GM12878 (cell line): Measurements from ENCODE around the gene GRHL1.

Experiments
- EGR1 ChIP-seq, 2 experiments: IDR thresholded peaks; 1 replicate in 1 of 2; 2 replicates in 1 of 2; pipeline ENCODE4 v1.6.1; 2011 to 2012; ENCODE audit warnings: low read depth in 2 of 2, low read length in 2 of 2, borderline replicate concordance in 1 of 2, mild to moderate bottlenecking in 1 of 2, moderate library complexity in 1 of 2
- EZH2 ChIP-seq: IDR thresholded peaks from 2 replicates; pipeline ENCODE4 v1.6.1; 2012; ENCODE audit warnings: low read depth, mild to moderate bottlenecking, control low read depth, inconsistent platforms, low read length, borderline replicate concordance; ENCODE audit not compliant: control insufficient read depth
- GABPA ChIP-seq: IDR thresholded peaks from 2 replicates; pipeline ENCODE4 v1.6.1; 2014; ENCODE audit warnings: antibody characterized with exemption, low read depth, mild to moderate bottlenecking, inconsistent platforms
- MYC ChIP-seq: IDR thresholded peaks from 2 replicates; pipeline ENCODE4 v1.6.1; 2011; ENCODE audit warnings: mild to moderate bottlenecking, low read length, moderate library complexity, inconsistent platforms; ENCODE audit not compliant: insufficient read depth, insufficient replicate concordance, insufficient read length, severe bottlenecking
- NFIC ChIP-seq: IDR thresholded peaks from 2 replicates; pipeline ENCODE4 v1.6.1; 2012; ENCODE audit warnings: low read depth, mild to moderate bottlenecking, inconsistent platforms, low read length, moderate library complexity
- NR2F1 ChIP-seq: fragments of 450-650 bp; conservative IDR thresholded peaks from 2 replicates; pipeline ENCODE4 v1.6.1; 2017; ENCODE audit warnings: mild to moderate bottlenecking
- POLR2AphosphoS2 ChIP-seq: IDR thresholded peaks from 2 replicates; pipeline ENCODE4 v1.6.1; 2011; ENCODE audit warnings: low read depth, mild to moderate bottlenecking, low read length, improper control_type of control experiment, moderate library complexity
- POLR2AphosphoS5 ChIP-seq: IDR thresholded peaks from 2 replicates; pipeline ENCODE4 v1.6.1; 2011; ENCODE audit warnings: mild to moderate bottlenecking, low read length, inconsistent platforms
- ZNF207 ChIP-seq: fragments of 450-650 bp; IDR thresholded peaks from 2 replicates; pipeline ENCODE4 v1.6.1; 2014; ENCODE audit warnings: antibody characterized with exemption, mild to moderate bottlenecking, borderline replicate concordance
- ZNF274 ChIP-seq: IDR thresholded peaks from one replicate; pipeline ENCODE4 v1.8.0; 2011; ENCODE audit not compliant: insufficient read length, insufficient read depth
- TF ChIP-seq, protein P1 (sequence below): fragments of 450-650 bp; IDR thresholded peaks from 2 replicates; pipeline ENCODE4 v1.6.1; 2017; ENCODE audit warnings: mild to moderate bottlenecking
- TF ChIP-seq, protein P2 (sequence below), 3 experiments: IDR thresholded peaks in 2 of 3; conservative IDR thresholded peaks in 1 of 3; 2 replicates each; pipeline ENCODE4 v1.5.1; 2011; ENCODE audit warnings: low read depth in 3 of 3, low read length in 3 of 3, mild to moderate bottlenecking in 3 of 3, control low read depth in 2 of 3, moderate library complexity in 2 of 3, inconsistent platforms in 1 of 3, mixed read lengths in 1 of 3; ENCODE audit not compliant: control insufficient read depth in 2 of 3, insufficient read depth in 1 of 3; ENCODE audit errors: extremely low read depth in 1 of 3
- TF ChIP-seq, protein P3 (sequence below): fragments of 450-650 bp; IDR thresholded peaks from 2 replicates; pipeline ENCODE4 v1.6.1; 2016; ENCODE audit warnings: mild to moderate bottlenecking, moderate library complexity, borderline replicate concordance
- TF ChIP-seq, protein P4 (sequence below): IDR thresholded peaks from 2 replicates; pipeline ENCODE4 v1.6.1; 2012; ENCODE audit warnings: low read depth, low read length, improper control_type of control experiment

DNA sequence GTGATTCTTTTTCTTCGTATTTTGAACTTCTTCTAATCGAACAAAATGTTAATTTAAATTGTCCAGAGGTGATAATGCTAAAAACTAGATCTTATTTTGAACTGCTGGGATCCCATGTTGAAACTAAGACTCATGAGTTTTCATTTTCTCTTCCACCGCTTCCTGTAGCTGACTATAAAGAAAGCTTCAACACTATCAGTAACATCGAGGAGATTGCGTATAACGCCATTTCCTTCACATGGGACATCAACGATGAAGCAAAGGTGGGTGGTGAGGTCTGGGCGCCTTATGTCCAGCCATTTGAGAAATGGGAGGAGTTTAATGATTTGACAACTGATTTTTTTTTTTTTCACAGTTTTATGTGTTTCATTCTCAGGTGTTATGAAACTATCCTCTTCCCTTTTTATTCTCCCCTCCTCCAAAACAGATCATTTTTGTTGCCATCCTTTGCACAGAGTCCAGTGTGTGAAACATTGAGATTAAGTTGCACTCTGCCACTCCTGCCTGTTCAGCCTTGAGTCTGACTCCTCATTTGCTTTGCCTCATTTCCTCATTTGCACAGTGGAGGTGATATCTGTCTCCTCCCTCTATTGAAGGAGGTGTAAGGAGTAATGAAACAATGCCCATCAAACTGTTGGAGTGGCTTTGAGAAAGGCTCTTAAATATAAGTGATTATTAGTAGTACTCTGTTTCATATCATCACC lies 13.8 kb downstream of the GRHL1 start:
- no peak for TF ChIP-seq POLR2AphosphoS5
- TF ChIP-seq, protein P1, sequence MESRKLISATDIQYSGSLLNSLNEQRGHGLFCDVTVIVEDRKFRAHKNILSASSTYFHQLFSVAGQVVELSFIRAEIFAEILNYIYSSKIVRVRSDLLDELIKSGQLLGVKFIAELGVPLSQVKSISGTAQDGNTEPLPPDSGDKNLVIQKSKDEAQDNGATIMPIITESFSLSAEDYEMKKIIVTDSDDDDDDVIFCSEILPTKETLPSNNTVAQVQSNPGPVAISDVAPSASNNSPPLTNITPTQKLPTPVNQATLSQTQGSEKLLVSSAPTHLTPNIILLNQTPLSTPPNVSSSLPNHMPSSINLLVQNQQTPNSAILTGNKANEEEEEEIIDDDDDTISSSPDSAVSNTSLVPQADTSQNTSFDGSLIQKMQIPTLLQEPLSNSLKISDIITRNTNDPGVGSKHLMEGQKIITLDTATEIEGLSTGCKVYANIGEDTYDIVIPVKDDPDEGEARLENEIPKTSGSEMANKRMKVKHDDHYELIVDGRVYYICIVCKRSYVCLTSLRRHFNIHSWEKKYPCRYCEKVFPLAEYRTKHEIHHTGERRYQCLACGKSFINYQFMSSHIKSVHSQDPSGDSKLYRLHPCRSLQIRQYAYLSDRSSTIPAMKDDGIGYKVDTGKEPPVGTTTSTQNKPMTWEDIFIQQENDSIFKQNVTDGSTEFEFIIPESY, result peak; percentile 89; the same call in 1 of the 2 replicates
- TF ChIP-seq ZNF274, result no peak
- TF ChIP-seq, protein P2, sequence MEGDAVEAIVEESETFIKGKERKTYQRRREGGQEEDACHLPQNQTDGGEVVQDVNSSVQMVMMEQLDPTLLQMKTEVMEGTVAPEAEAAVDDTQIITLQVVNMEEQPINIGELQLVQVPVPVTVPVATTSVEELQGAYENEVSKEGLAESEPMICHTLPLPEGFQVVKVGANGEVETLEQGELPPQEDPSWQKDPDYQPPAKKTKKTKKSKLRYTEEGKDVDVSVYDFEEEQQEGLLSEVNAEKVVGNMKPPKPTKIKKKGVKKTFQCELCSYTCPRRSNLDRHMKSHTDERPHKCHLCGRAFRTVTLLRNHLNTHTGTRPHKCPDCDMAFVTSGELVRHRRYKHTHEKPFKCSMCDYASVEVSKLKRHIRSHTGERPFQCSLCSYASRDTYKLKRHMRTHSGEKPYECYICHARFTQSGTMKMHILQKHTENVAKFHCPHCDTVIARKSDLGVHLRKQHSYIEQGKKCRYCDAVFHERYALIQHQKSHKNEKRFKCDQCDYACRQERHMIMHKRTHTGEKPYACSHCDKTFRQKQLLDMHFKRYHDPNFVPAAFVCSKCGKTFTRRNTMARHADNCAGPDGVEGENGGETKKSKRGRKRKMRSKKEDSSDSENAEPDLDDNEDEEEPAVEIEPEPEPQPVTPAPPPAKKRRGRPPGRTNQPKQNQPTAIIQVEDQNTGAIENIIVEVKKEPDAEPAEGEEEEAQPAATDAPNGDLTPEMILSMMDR (IDR thresholded peaks at IDR 0.05 in 2 of 3, conservative IDR thresholded peaks at IDR 0.05 in 1 of 3; ENCODE audit: control insufficient read depth in 2 of 3, extremely low read depth in 1 of 3, insufficient read depth in 1 of 3, low read depth in 3 of 3, low read length in 3 of 3), result no peak
- TF ChIP-seq EGR1 (IDR thresholded peaks at IDR 0.05; ENCODE audit: borderline replicate concordance in 1 of 2, low read depth in 2 of 2, low read length in 2 of 2), result no peak
- TF ChIP-seq, protein P3, sequence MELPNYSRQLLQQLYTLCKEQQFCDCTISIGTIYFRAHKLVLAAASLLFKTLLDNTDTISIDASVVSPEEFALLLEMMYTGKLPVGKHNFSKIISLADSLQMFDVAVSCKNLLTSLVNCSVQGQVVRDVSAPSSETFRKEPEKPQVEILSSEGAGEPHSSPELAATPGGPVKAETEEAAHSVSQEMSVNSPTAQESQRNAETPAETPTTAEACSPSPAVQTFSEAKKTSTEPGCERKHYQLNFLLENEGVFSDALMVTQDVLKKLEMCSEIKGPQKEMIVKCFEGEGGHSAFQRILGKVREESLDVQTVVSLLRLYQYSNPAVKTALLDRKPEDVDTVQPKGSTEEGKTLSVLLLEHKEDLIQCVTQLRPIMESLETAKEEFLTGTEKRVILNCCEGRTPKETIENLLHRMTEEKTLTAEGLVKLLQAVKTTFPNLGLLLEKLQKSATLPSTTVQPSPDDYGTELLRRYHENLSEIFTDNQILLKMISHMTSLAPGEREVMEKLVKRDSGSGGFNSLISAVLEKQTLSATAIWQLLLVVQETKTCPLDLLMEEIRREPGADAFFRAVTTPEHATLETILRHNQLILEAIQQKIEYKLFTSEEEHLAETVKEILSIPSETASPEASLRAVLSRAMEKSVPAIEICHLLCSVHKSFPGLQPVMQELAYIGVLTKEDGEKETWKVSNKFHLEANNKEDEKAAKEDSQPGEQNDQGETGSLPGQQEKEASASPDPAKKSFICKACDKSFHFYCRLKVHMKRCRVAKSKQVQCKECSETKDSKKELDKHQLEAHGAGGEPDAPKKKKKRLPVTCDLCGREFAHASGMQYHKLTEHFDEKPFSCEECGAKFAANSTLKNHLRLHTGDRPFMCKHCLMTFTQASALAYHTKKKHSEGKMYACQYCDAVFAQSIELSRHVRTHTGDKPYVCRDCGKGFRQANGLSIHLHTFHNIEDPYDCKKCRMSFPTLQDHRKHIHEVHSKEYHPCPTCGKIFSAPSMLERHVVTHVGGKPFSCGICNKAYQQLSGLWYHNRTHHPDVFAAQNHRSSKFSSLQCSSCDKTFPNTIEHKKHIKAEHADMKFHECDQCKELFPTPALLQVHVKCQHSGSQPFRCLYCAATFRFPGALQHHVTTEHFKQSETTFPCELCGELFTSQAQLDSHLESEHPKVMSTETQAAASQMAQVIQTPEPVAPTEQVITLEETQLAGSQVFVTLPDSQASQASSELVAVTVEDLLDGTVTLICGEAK, result no peak
- TF ChIP-seq NFIC, result no peak
- no peak for TF ChIP-seq ZNF207
- TF ChIP-seq MYC, result no peak
- TF ChIP-seq GABPA, result no peak
- TF ChIP-seq NR2F1, result no peak
- TF ChIP-seq EZH2, result no peak
- TF ChIP-seq, protein P4, sequence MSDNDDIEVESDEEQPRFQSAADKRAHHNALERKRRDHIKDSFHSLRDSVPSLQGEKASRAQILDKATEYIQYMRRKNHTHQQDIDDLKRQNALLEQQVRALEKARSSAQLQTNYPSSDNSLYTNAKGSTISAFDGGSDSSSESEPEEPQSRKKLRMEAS, result no peak
- no peak for TF ChIP-seq POLR2AphosphoS2
